ENCODE results near the gene NAXD.
A peak's percentile ranks its signal among the peaks of the same experiment; 100 is the strongest.

NAXD gene

DNA sequence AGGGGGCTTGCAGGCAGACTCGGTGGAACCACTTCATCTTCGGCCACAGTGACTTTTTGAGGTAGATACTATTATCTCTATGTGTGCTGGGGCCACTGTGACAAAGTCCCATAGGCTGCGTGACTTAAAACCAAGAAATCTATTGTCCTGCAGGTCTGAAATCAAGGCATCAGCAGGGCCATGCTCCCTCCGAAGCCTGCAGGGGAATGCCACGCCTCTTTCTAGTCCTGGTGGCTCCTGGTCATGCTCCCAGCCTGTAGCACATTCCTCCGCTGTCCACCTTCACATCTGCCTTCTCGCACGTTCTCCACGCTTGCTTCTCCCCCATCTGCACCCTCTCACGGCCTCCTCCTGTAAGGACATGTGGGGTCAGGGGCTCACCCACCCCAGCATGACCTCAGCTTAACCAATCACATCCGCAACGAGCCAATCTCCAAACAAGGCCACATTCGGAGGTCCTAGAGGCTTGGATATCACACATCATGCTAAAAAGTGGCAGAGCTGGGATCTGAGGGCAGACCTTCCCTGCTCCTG, 32.9 kb upstream of the NAXD start:
- no peak overlapping the region for H3K4me3 ChIP-seq (ENCODE audit: low read depth, low read length)
- TF ChIP-seq, protein P1, sequence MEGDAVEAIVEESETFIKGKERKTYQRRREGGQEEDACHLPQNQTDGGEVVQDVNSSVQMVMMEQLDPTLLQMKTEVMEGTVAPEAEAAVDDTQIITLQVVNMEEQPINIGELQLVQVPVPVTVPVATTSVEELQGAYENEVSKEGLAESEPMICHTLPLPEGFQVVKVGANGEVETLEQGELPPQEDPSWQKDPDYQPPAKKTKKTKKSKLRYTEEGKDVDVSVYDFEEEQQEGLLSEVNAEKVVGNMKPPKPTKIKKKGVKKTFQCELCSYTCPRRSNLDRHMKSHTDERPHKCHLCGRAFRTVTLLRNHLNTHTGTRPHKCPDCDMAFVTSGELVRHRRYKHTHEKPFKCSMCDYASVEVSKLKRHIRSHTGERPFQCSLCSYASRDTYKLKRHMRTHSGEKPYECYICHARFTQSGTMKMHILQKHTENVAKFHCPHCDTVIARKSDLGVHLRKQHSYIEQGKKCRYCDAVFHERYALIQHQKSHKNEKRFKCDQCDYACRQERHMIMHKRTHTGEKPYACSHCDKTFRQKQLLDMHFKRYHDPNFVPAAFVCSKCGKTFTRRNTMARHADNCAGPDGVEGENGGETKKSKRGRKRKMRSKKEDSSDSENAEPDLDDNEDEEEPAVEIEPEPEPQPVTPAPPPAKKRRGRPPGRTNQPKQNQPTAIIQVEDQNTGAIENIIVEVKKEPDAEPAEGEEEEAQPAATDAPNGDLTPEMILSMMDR (IDR thresholded peaks at IDR 0.05; ENCODE audit: low read depth, low read length): no peak

DNA sequence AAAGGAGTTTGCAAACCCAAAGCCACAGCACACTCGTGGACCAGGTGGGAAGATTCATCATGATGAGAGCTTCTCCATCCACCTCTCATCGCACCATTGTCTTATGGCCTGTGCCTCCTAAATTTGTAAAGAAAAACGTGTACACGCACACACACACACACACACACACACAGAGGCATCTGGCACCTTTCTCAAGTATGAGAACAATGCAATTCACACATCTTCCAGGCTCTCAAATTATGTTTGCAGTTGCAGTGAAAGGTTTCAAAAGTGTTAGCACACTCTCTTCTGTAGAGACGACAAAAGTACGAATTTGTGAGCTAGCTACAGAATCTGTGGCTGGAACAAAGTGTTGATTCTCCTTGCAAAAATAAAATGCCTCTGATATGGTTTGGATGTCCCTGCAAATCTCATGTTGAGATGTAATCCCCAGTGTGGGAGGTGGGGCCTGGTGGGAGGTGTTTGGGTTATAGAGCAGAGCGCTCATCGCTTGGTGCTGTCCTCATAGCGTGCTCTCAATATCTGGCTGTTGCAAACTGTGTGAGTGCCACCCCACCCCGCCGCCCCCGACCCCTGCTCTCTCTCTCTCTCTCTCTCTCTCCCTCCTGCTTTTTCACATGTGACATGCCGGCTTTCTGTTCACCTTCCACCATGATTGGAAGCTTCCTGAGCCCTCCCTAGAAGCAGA, 32.0 kb upstream of the NAXD start:
- TF ChIP-seq, protein P1 (IDR thresholded peaks at IDR 0.05; ENCODE audit: low read depth, low read length): no peak

DNA sequence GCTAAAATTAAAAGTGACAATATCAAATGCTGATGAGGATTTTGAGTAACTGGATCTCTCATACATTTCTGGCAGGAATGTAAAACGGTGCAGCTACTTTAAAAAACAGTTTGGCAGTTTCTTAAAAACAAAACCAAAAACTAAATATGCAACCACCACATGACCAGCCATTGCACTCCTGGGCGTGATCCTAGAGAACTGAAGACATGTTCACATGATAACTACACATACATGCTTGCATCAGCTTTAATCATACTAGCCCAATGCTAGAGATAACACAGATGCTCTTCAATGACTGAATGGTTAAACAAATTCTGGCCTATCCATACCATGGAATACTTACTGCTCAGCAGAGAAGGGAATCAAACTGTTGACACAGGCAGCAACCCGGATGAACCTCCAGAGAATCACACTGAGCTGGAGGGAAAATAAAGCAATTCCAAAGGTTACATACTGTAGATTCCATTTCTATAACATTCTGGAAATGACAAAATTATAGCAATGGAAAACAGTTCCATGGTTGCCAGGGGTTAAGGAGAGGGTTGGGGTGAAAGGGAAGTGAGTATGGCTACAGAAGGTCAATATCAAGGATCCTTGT, 25.5 kb upstream of the NAXD start:
- no peak overlapping the region for H3K4me3 ChIP-seq (ENCODE audit: low read depth, low read length)
- TF ChIP-seq, protein P1 (IDR thresholded peaks at IDR 0.05; ENCODE audit: low read depth, low read length): no peak

More for the DNA sequence above, 32.0 kb upstream of the NAXD start:
- no peak overlapping the region for H3K4me3 ChIP-seq (ENCODE audit: low read depth, low read length)

DNA sequence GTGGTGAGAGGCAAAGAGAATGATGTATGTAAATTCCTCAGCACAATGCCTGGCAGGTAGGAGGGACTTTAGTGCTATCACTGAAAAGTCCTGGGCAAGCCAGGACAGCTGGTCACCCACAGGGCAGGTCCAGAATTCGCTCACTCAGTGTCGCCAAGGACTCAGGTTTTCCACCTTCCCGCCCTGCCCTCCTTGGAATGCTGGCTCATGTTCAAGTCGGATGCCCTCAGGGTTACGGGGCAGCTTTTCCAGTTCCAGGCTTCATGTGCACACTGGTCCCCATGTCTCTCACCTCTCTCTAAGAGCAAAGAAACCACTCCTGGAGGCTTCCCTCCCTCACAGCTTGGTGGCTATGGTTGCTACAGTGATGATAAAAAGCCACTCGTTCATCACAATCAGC, 24.8 kb upstream of the NAXD start:
- H3K4me3 ChIP-seq (ENCODE audit: low read depth, low read length): no peak overlapping the region
- TF ChIP-seq, protein P1 (IDR thresholded peaks at IDR 0.05; ENCODE audit: low read depth, low read length): no peak

DNA sequence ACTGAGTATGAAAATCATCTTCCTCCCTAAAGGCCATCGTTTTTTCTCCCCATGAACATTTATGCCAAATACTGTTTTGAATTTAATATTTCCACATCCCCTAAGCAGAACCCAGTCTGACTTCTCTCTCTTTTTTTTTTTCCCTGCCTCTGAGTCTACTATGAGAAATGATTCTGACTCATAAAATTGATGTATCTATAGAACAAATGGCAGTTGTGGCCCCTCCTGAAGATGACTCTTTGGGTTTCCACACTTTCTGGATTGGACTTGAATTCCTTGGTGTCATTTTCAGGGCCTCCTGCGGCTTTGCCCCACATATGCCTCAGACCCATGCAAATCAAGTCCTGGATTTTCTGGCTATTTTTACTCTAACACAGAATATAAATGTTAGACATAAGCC, 22.7 kb upstream of the NAXD start:
- H3K4me3 ChIP-seq (ENCODE audit: low read depth, low read length): no peak overlapping the region
- TF ChIP-seq, protein P1 (IDR thresholded peaks at IDR 0.05; ENCODE audit: low read depth, low read length): no peak

DNA sequence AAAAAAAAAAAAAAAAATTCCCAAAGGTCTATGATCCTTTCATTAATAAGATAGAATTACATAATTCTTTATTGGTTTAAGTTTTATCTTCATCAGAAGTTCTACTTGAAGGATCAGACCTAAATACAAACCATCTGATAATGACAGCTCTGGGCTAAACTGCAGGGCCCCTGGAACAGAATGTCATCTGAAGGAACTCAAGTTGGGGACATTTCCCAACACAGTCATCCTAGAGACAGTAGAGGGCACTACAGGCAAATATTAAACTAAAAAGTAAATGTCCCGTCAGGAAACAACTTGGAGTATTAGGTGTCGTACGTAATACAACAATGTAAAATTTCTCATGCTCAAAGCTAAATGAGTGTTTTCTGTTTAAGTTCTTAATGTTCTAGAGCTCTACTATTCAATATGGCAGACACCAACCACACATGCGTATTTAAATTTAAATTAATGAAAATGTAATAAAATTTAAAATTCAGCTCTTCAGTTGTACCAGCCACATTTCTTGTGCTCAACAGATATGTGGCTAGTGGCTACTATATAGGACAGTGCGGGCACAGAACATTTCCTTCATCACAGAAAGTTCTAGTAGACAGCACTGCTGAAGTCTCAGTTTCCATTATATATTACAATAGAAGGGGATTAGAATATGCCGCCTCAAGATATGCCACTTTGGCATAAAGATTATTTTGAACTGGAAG, 21.8 kb upstream of the NAXD start:
- H3K4me3 ChIP-seq (ENCODE audit: low read depth, low read length): no peak overlapping the region
- TF ChIP-seq, protein P1 (IDR thresholded peaks at IDR 0.05; ENCODE audit: low read depth, low read length): peak; percentile 35; the same call in 1 of the 2 replicates

All from WI38 (cell line).